ENCODE results near the gene ATP8B3. TPM values are rescaled to one million over a fixed set of nuclear protein-coding genes. Genes with fewer than 3 reads are reported as not detected.
A peak's percentile ranks its signal among the peaks of the same experiment; 100 is the strongest.

ATP8B3 gene
- total RNA-seq, 1 experiment from 2014 or later: 1.0 TPM

DNA sequence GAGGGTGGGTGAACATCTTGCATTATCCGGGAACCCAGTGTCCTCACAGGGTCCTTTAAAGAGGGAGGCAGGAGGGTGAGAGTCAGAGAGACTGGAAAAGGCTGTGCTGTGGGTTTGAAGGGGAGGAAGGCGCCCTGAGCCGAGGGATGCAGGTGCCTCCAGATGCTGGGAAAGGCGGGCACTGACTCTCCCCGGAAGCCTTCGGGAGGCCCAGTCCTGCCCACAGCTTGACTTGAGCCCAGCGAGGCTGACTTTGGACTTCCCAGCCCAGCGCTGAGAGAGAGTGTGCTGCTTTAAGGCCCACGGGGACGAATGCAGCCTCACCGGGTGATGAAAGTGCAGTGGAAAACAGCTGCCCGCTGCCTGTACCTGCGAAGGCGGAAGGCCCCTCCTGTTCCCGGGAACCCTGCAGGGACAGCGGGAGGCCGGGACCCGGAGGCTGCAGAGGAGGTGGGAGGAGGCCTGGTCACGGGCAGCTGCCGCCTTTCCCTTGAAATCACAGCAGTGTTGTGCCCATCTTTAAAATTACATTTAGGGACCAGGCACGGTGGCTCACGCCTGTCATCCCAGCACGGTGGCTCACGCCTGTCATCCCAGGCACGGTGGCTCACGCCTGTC, 20.1 kb upstream of the ATP8B3 start:
- Histone ChIP-seq H4K20me1 (ENCODE audit: insufficient read depth, low read depth, low read length) (peaks cover 36% of the 10 kb centered on the region), H3K9ac (ENCODE audit: low read length) (no peak overlapping the region), H3K4me2 (ENCODE audit: low read depth, low read length, poor library complexity, severe bottlenecking) (no peak overlapping the region), H3K27ac (ENCODE audit: low read length) (no peak overlapping the region), H3K4me1 (ENCODE audit: low read length) (peaks cover 3% of the 10 kb centered on the region; the same call in 1 of the 2 replicates), H3K4me3 (ENCODE audit: low read length) (no peak overlapping the region), H3K27me3 (ENCODE audit: low read length) (no peaks in the 10 kb centered on the region), H2AFZ (ENCODE audit: low read length) (no peak overlapping the region), H3K36me3 (ENCODE audit: insufficient read depth, low read length) (peaks cover 7% of the 10 kb centered on the region; the same call in 1 of the 2 replicates), H3K9me2 (replicated peaks; ENCODE audit: insufficient read depth, low read length) (no peaks in the 10 kb centered on the region), H3K9me3 (ENCODE audit: low read length) (no peaks in the 10 kb centered on the region), H3K79me2 (ENCODE audit: low read length) (peaks cover 64% of the 10 kb centered on the region)
- DNase-seq: no peak

- no peak overlapping the region for H2AFZ ChIP-seq (ENCODE audit: low read length)
- peaks cover 7% of the 10 kb centered on the region; the same call in 1 of the 2 replicates for H3K36me3 ChIP-seq (ENCODE audit: insufficient read depth, low read length)
- H4K20me1 ChIP-seq (ENCODE audit: insufficient read depth, low read depth, low read length): peaks cover 25% of the 10 kb centered on the region
- DNase-seq: no peak
- no peaks in the 10 kb centered on the region for H3K9me2 ChIP-seq (replicated peaks; ENCODE audit: insufficient read depth, low read length)
- no peaks in the 10 kb centered on the region for H3K9me3 ChIP-seq (ENCODE audit: low read length)
- H3K4me2 ChIP-seq (ENCODE audit: low read depth, low read length, poor library complexity, severe bottlenecking): no peak overlapping the region
- H3K9ac ChIP-seq (ENCODE audit: low read length): no peak overlapping the region
- peaks cover 4% of the 10 kb centered on the region; the same call in 1 of the 2 replicates for H3K4me1 ChIP-seq (ENCODE audit: low read length)
- H3K27ac ChIP-seq (ENCODE audit: low read length): no peak overlapping the region
- peaks cover 54% of the 10 kb centered on the region for H3K79me2 ChIP-seq (ENCODE audit: low read length)
- H3K27me3 ChIP-seq (ENCODE audit: low read length): no peaks in the 10 kb centered on the region
- no peak overlapping the region for H3K4me3 ChIP-seq (ENCODE audit: low read length)
These were observed 18.9 kb upstream of the ATP8B3 start for GRCh38 chr19:1830978-1831377.

GRCh38 chr19:1830568-1830967, 18.5 kb upstream of the ATP8B3 start:
- no peak overlapping the region for H3K9ac ChIP-seq (ENCODE audit: low read length)
- peaks cover 4% of the 10 kb centered on the region; the same call in 1 of the 2 replicates for H3K4me1 ChIP-seq (ENCODE audit: low read length)
- no peak overlapping the region for H2AFZ ChIP-seq (ENCODE audit: low read length)
- H3K27ac ChIP-seq (ENCODE audit: low read length): no peak overlapping the region
- H3K27me3 ChIP-seq (ENCODE audit: low read length): no peaks in the 10 kb centered on the region
- H3K4me2 ChIP-seq (ENCODE audit: low read depth, low read length, poor library complexity, severe bottlenecking): no peak overlapping the region
- H3K4me3 ChIP-seq (ENCODE audit: low read length): no peak overlapping the region
- H3K9me3 ChIP-seq (ENCODE audit: low read length): no peaks in the 10 kb centered on the region
- no peaks in the 10 kb centered on the region for H3K9me2 ChIP-seq (replicated peaks; ENCODE audit: insufficient read depth, low read length)
- H4K20me1 ChIP-seq (ENCODE audit: insufficient read depth, low read depth, low read length): peaks cover 24% of the 10 kb centered on the region; the same call in 1 of the 2 replicates
- peaks cover 7% of the 10 kb centered on the region; the same call in 1 of the 2 replicates for H3K36me3 ChIP-seq (ENCODE audit: insufficient read depth, low read length)
- peaks cover 54% of the 10 kb centered on the region for H3K79me2 ChIP-seq (ENCODE audit: low read length)
- no peak for DNase-seq

DNA sequence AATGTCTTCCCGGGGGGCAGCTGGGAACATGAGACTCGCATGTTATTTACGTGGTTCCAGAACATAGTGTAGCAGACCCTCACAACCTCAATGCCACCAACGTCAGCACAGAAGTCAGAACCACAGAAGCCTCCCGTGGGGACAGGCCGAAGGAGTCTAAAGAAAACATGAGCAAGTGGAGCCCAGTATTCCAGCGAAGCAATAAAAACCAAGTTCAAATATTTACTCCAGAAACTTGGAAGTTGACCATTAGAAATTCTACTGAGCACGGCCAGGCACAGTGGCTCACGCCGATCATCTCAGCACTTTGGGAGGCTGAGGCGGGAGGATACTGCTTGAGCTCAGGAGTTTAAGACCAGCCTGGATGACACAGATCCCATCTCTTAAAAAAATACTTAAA, 17.9 kb upstream of the ATP8B3 start:
- H3K79me2 ChIP-seq (ENCODE audit: low read length): peaks cover 48% of the 10 kb centered on the region
- H4K20me1 ChIP-seq (ENCODE audit: insufficient read depth, low read depth, low read length): peaks cover 19% of the 10 kb centered on the region; the same call in 1 of the 2 replicates
- no peak overlapping the region for H3K4me3 ChIP-seq (ENCODE audit: low read length)
- peaks cover 7% of the 10 kb centered on the region; the same call in 1 of the 2 replicates for H3K36me3 ChIP-seq (ENCODE audit: insufficient read depth, low read length)
- H3K27me3 ChIP-seq (ENCODE audit: low read length): no peaks in the 10 kb centered on the region
- H2AFZ ChIP-seq (ENCODE audit: low read length): no peak overlapping the region
- H3K9me3 ChIP-seq (ENCODE audit: low read length): no peaks in the 10 kb centered on the region
- no peak overlapping the region for H3K27ac ChIP-seq (ENCODE audit: low read length)
- H3K9ac ChIP-seq (ENCODE audit: low read length): no peak overlapping the region
- no peak for DNase-seq
- H3K4me1 ChIP-seq (ENCODE audit: low read length): peaks cover 4% of the 10 kb centered on the region; the same call in 1 of the 2 replicates
- no peaks in the 10 kb centered on the region for H3K9me2 ChIP-seq (replicated peaks; ENCODE audit: insufficient read depth, low read length)
- no peak overlapping the region for H3K4me2 ChIP-seq (ENCODE audit: low read depth, low read length, poor library complexity, severe bottlenecking)

- Histone ChIP-seq H3K9me2 (replicated peaks; ENCODE audit: insufficient read depth, low read length) (no peaks in the 10 kb centered on the region), H4K20me1 (ENCODE audit: insufficient read depth, low read depth, low read length) (peaks cover 16% of the 10 kb centered on the region; the same call in 1 of the 2 replicates), H3K4me3 (ENCODE audit: low read length) (no peak overlapping the region), H3K9ac (ENCODE audit: low read length) (no peak overlapping the region), H3K4me1 (ENCODE audit: low read length) (peaks cover 4% of the 10 kb centered on the region; the same call in 1 of the 2 replicates), H2AFZ (ENCODE audit: low read length) (no peak overlapping the region), H3K36me3 (ENCODE audit: insufficient read depth, low read length) (peaks cover 13% of the 10 kb centered on the region; the same call in 1 of the 2 replicates), H3K27me3 (ENCODE audit: low read length) (no peaks in the 10 kb centered on the region), H3K4me2 (ENCODE audit: low read depth, low read length, poor library complexity, severe bottlenecking) (no peak overlapping the region), H3K9me3 (ENCODE audit: low read length) (no peaks in the 10 kb centered on the region), H3K79me2 (ENCODE audit: low read length) (peaks cover 36% of the 10 kb centered on the region), H3K27ac (ENCODE audit: low read length) (no peak overlapping the region)
- DNase-seq: no peak
These were observed 16.5 kb upstream of the ATP8B3 start for GRCh38 chr19:1828279-1829238.

DNA sequence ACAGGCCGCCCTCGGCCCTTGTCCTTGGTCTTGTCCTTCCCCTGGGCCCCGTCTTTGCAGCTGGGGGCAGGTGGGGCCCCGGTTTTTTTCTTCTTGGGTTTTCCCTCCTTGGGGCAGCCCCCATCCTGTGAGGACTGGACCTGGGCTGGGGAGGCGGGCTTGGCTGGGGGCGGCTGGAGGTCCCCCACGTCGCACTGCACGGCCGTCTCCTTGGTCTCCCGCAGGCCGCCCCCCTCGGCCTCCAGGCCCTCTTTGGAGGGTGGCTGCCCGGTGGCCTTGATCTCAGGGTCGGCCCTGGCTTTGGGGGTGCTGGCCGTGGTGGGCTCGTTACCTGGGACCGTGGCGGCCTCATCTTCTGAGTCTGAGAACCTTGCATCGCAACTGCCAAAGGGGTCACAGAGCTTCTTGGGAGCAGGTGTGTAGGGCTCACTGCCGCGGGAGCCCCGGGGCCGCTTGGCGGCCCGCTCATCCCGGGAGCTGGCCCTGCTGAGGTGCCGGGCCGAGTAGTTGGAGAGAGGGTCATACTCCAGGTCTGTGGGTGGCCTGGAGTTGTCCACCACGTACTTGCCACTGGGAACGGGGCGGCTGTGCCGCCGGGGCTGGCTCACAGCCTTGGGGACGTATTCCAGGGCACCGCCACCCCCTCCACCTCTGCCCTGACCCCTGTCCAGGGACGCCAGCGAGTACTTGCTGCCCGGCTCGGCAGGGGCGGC, 15.6 kb upstream of the ATP8B3 start:
- Histone ChIP-seq H3K79me2 (ENCODE audit: low read length) (peaks cover 28% of the 10 kb centered on the region), H4K20me1 (ENCODE audit: insufficient read depth, low read depth, low read length) (peaks cover 15% of the 10 kb centered on the region; the same call in 1 of the 2 replicates), H3K9me2 (replicated peaks; ENCODE audit: insufficient read depth, low read length) (no peaks in the 10 kb centered on the region), H3K27me3 (ENCODE audit: low read length) (no peaks in the 10 kb centered on the region), H3K36me3 (ENCODE audit: insufficient read depth, low read length) (peaks cover 13% of the 10 kb centered on the region; the same call in 1 of the 2 replicates), H3K9ac (ENCODE audit: low read length) (no peak overlapping the region), H3K27ac (ENCODE audit: low read length) (no peak overlapping the region), H2AFZ (ENCODE audit: low read length) (no peak overlapping the region), H3K4me1 (ENCODE audit: low read length) (peaks cover 4% of the 10 kb centered on the region; the same call in 1 of the 2 replicates), H3K4me2 (ENCODE audit: low read depth, low read length, poor library complexity, severe bottlenecking) (no peak overlapping the region), H3K9me3 (ENCODE audit: low read length) (no peaks in the 10 kb centered on the region), H3K4me3 (ENCODE audit: low read length) (no peak overlapping the region)
- no peak for DNase-seq

DNA sequence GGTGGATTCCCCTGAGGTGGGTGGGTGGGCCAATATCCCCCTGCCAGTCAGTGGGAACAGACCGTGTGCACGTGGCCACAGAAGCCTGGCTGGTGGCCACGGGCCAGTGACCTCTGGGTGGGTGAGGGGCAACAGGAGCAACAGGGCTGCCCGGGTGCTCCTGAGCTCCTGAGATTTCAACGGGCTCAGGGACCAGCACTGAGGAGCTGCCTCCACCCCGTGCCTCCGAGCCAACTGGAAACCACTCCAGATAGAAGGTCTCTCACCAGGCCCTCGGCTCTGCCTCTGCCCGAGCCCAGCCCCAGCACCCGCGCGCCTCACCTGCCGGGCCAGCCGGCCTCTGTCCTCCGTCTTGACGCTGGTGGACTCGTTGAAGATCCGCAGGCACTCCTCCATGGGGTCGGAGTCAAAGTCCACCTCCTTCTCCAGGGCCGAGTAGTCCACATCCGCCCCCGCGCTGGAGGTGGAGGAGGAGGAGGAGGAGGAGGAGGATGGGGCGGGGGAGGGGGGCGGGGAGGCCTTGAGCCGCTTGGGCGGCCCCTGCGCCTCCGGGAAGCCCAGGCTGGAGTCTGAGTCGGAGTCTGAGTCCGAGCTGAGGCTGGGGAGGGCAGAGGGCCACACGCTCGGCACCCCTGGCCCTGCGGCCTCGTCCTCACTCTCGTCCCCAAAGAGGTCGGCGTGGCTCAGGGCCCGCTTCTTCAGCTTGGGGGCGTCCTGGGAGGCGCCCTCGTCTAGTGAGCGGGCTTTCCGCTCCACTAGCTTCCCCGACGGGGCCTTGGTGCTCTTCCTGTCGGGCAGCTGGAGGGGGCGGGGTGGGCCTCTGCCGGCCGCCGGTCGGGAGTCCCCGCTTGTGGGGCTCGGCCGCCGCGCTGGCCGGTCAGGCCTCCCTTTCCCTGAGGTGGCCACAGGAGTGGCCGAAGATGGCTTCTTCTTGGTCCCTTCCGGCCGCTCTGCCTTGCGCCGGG, 14.8 kb upstream of the ATP8B3 start:
- peak; percentile 52 for DNase-seq
- Histone ChIP-seq H3K9me2 (replicated peaks; ENCODE audit: insufficient read depth, low read length) (no peaks in the 10 kb centered on the region), H3K27me3 (ENCODE audit: low read length) (no peaks in the 10 kb centered on the region), H2AFZ (ENCODE audit: low read length) (no peak overlapping the region), H3K9ac (ENCODE audit: low read length) (no peak overlapping the region), H3K4me1 (ENCODE audit: low read length) (peaks cover 4% of the 10 kb centered on the region; the same call in 1 of the 2 replicates), H3K36me3 (ENCODE audit: insufficient read depth, low read length) (peaks cover 13% of the 10 kb centered on the region; the same call in 1 of the 2 replicates), H4K20me1 (ENCODE audit: insufficient read depth, low read depth, low read length) (peaks cover 13% of the 10 kb centered on the region; the same call in 1 of the 2 replicates), H3K4me3 (ENCODE audit: low read length) (no peak overlapping the region), H3K27ac (ENCODE audit: low read length) (no peak overlapping the region), H3K4me2 (ENCODE audit: low read depth, low read length, poor library complexity, severe bottlenecking) (no peak overlapping the region), H3K79me2 (ENCODE audit: low read length) (peaks cover 24% of the 10 kb centered on the region), H3K9me3 (ENCODE audit: low read length) (no peaks in the 10 kb centered on the region)
